Activated CD4-positive, alpha-beta T cell treated with anti-CD3 and anti-CD28 coated beads, Interleukin-2, amount 50 U/mL, for 24 hours (primary cell): Measurements from ENCODE around the gene G2E3.
"Not testable (repeated sequence)": the region's sequence is repeated elsewhere in the genome, so short reads cannot be mapped to it uniquely, and the experiment has no call there.

Experiments
- DNase-seq, 2 donors: peaks; one replicate each; pipeline ENCODE4 v3.0.0-alpha.2; 2020; ENCODE audit warnings: low read depth in 1 of 2, low spot score in 1 of 2

G2E3 gene

GRCh38 chr14:30603402-30603801 lies 44.4 kb downstream of the G2E3 start:
- DNase-seq, result no peak

GRCh38 chr14:30604696-30605095 lies 45.7 kb downstream of the G2E3 start:
- DNase-seq, result not testable (repeated sequence)

GRCh38 chr14:30607156-30607780 lies 48.3 kb downstream of the G2E3 start:
- DNase-seq, result no peak

GRCh38 chr14:30608533-30609006 lies 49.6 kb downstream of the G2E3 start:
- DNase-seq, result no peak

GRCh38 chr14:30610787-30611343 lies 51.9 kb downstream of the G2E3 start:
- no peak for DNase-seq

- DNase-seq, result no peak
Observed at GRCh38 chr14:30614155-30614554, 55.2 kb downstream of the G2E3 start.

GRCh38 chr14:30620178-30620577 lies 61.2 kb downstream of the G2E3 start:
- DNase-seq, result peak in 1 of 2 donors; percentile 10

- no peak for DNase-seq
Observed at GRCh38 chr14:30621354-30621939, 62.5 kb downstream of the G2E3 start.

- DNase-seq, result peak; percentile 81 to 90
Observed at GRCh38 chr14:30621940-30622830, 63.2 kb downstream of the G2E3 start, which contains the start of gene SCFD1. Gene SCFD1 (plus strand): TSS chr14:30622319. CDS start chr14:30622339, 20 bp downstream.

- DNase-seq, result no peak
Observed at GRCh38 chr14:30623412-30624131, 64.6 kb downstream of the G2E3 start.

- no peak for DNase-seq
Observed at GRCh38 chr14:30624132-30624423, 65.1 kb downstream of the G2E3 start.

GRCh38 chr14:30625533-30625932 lies 66.6 kb downstream of the G2E3 start:
- DNase-seq, result no peak

- not testable (repeated sequence) for DNase-seq
Observed at GRCh38 chr14:30629432-30629831, 70.5 kb downstream of the G2E3 start.

- no peak for DNase-seq
Observed at GRCh38 chr14:30630248-30630647, 71.3 kb downstream of the G2E3 start.

GRCh38 chr14:30632730-30633129 lies 73.8 kb downstream of the G2E3 start:
- no peak for DNase-seq

- DNase-seq, result no peak
Observed at GRCh38 chr14:30638926-30639325, 80.0 kb downstream of the G2E3 start.

GRCh38 chr14:30641207-30641606 lies 82.2 kb downstream of the G2E3 start:
- no peak for DNase-seq

- not testable (repeated sequence) for DNase-seq
Observed at GRCh38 chr14:30644462-30644861, 85.5 kb downstream of the G2E3 start.

- no peak for DNase-seq
Observed at GRCh38 chr14:30645600-30645999, 86.6 kb downstream of the G2E3 start.

- no peak for DNase-seq
Observed at GRCh38 chr14:30648471-30648870, 89.5 kb downstream of the G2E3 start.

- DNase-seq, result no peak
Observed at GRCh38 chr14:30651937-30652336, 93.0 kb downstream of the G2E3 start.
